IMR-90 (cell line): ENCODE results near the gene POLR2E.

ENCODE experiments used
- MXI1 ChIP-seq: IDR thresholded peaks from 2 replicates; pipeline ENCODE4 v1.6.1; 2012; ENCODE audit warnings: low read depth, mild to moderate bottlenecking, low read length, moderate library complexity, borderline replicate concordance
- POLR2A ChIP-seq: IDR thresholded peaks from 2 replicates; pipeline ENCODE4 v1.6.1; 2012; ENCODE audit warnings: mild to moderate bottlenecking, low read depth, low read length
- RFX5 ChIP-seq: IDR thresholded peaks from 2 replicates; pipeline ENCODE4 v1.8.0; 2012; ENCODE audit warnings: low read depth, mild to moderate bottlenecking, low read length, moderate library complexity
- TF ChIP-seq, protein P1 (sequence below): conservative IDR thresholded peaks from 2 replicates; pipeline ENCODE4 v1.5.1; 2012; ENCODE audit warnings: mild to moderate bottlenecking, low read depth, low read length, improper control_type of control experiment

GRCh38 chr19:1108291-1109031 lies 13.3 kb upstream of the POLR2E start:
- TF ChIP-seq, protein P1, sequence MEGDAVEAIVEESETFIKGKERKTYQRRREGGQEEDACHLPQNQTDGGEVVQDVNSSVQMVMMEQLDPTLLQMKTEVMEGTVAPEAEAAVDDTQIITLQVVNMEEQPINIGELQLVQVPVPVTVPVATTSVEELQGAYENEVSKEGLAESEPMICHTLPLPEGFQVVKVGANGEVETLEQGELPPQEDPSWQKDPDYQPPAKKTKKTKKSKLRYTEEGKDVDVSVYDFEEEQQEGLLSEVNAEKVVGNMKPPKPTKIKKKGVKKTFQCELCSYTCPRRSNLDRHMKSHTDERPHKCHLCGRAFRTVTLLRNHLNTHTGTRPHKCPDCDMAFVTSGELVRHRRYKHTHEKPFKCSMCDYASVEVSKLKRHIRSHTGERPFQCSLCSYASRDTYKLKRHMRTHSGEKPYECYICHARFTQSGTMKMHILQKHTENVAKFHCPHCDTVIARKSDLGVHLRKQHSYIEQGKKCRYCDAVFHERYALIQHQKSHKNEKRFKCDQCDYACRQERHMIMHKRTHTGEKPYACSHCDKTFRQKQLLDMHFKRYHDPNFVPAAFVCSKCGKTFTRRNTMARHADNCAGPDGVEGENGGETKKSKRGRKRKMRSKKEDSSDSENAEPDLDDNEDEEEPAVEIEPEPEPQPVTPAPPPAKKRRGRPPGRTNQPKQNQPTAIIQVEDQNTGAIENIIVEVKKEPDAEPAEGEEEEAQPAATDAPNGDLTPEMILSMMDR = no peak
- TF ChIP-seq RFX5 (no peak), MXI1 (no peak), POLR2A (peak; percentile 46)
